Activated CD4-positive, alpha-beta T cell treated with anti-CD3 and anti-CD28 coated beads for 36 hours (primary cell): ENCODE measurements around the gene APOOL. TPM values are rescaled to one million over a fixed set of nuclear protein-coding genes. Genes with fewer than 3 reads are reported as not detected.

Source experiments
- ATAC-seq: fragments of 200-7000 bp; cut with Tn5 transposase; one replicate; pipeline ENCODE4 v1.10.0; 2021; ENCODE audit warnings: mild to moderate bottlenecking, moderate library complexity
- CTCF ChIA-PET: fragments of 350-600 bp; sonication (Branson Sonifier 250); formaldehyde crosslinking; loops from one replicate; lab custom pipeline; 2021; ENCODE audit warnings: antibody characterized with exemption; lab: Charles Lee
- POLR2A ChIA-PET: fragments of 350-600 bp; sonication (Branson Sonifier 250); formaldehyde crosslinking; loops from one replicate; lab custom pipeline; 2021; ENCODE audit warnings: antibody characterized with exemption, inconsistent platforms; lab: Charles Lee
- DNase-seq: peaks from one replicate; pipeline ENCODE4 v3.0.0-alpha.2; 2020
- H3K27ac Mint-ChIP-seq: one replicate; pipeline ENCODE4 v1.8.0; 2021; ENCODE audit warnings: mixed read lengths
- H3K27me3 Mint-ChIP-seq: one replicate; pipeline ENCODE4 v1.8.0; 2021; ENCODE audit warnings: mixed read lengths
- H3K36me3 Mint-ChIP-seq: one replicate; pipeline ENCODE4 v1.8.0; 2021; ENCODE audit warnings: low read depth, mixed read lengths
- H3K4me1 Mint-ChIP-seq: one replicate; pipeline ENCODE4 v1.8.0; 2021; ENCODE audit warnings: mixed read lengths
- H3K4me3 Mint-ChIP-seq: one replicate; pipeline ENCODE4 v1.8.0; 2021; ENCODE audit warnings: mild to moderate bottlenecking, moderate library complexity, mixed read lengths
- H3K9me3 Mint-ChIP-seq: one replicate; pipeline ENCODE4 v1.8.0; 2021; ENCODE audit warnings: low read depth, mixed read lengths
- intact Hi-C, 2 experiments: fragments of 100-400 bp; cut with DNase I in 1 of 2; cut with micrococcal nuclease in 1 of 2; formaldehyde crosslinking; loops; one replicate each; pipeline versions ENCODE4 v1.14.2 to v1.15.1; 2022 to 2024; cut with DNase I, micrococcal nuclease
- total RNA-seq, 2 experiments: library from RNA; stranded (reverse); gene quantifications; one replicate each; pipeline ENCODE4 v1.2.3, GENCODE V29; 2021

APOOL gene
- total RNA-seq, 2 experiments from 2014 or later, result 18.3 to 22.3 TPM

DNA sequence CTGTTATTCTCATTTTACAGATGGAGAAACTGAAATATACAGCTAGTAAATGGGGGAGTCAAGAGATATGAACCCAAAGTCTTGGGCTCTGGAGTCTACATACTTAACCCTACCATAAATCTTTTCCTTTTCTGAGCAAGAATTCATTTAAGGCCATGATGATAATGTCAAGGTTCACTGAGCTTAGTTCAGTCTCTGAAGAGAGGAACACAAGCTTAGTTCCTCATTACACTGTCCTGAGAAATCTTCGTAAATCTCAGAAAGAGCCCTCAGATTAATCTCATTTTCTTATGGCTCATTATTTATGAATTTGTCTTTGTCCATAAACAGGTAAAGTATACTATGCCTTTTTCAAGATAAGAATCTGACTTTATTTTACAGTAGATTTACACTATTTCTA is 135.7 kb downstream of the APOOL start:
- H3K36me3 Mint-ChIP-seq, result no peaks in the 10 kb centered on the region
- ATAC-seq (no peak), DNase-seq (no peak)
- H3K27ac Mint-ChIP-seq, result no peak overlapping the region
- intact Hi-C loops, result no loop called here
- H3K4me1 Mint-ChIP-seq, result no peaks in the 10 kb centered on the region
- H3K4me3 Mint-ChIP-seq, result no peak overlapping the region
- POLR2A ChIA-PET, result no interaction called here
- CTCF ChIA-PET, result no interaction called here
- no peaks in the 10 kb centered on the region for H3K9me3 Mint-ChIP-seq
- H3K27me3 Mint-ChIP-seq, result peaks cover 2% of the 10 kb centered on the region

GRCh38 chrX:85140964-85141363 is 137.3 kb downstream of the APOOL start:
- intact Hi-C loops, result no loop called here
- no peaks in the 10 kb centered on the region for H3K4me1 Mint-ChIP-seq
- no peak overlapping the region for H3K4me3 Mint-ChIP-seq
- ATAC-seq (no peak), DNase-seq (no peak)
- no peaks in the 10 kb centered on the region for H3K9me3 Mint-ChIP-seq
- H3K27ac Mint-ChIP-seq, result no peak overlapping the region
- H3K27me3 Mint-ChIP-seq, result no peaks in the 10 kb centered on the region
- ChIA-PET POLR2A (no interaction called here), CTCF (no interaction called here)
- no peaks in the 10 kb centered on the region for H3K36me3 Mint-ChIP-seq

Other genes with a start within 250 kb of the APOOL start
- not detected for gene SATL1, start 239.9 kb downstream of the APOOL start, total RNA-seq
- gene ZNF711, start 240.1 kb downstream of the APOOL start, total RNA-seq, result 1 to 10 TPM in 1 of 2 experiments, under 1 TPM in 1; 0.90 to 1.0 TPM